ENCODE data around the gene CEP192.
"Not testable (repeated sequence)": the region's sequence is repeated elsewhere in the genome, so short reads cannot be mapped to it uniquely, and the experiment has no call there.

CEP192 gene

GRCh38 chr18:13026583-13027270, 35.6 kb downstream of the CEP192 start:
- DNase-seq (ENCODE audit: low read depth in 2 of 2) = no peak

- no peak for DNase-seq (ENCODE audit: low read depth in 2 of 2)
Measured at GRCh38 chr18:13028869-13029268, 37.7 kb downstream of the CEP192 start.

GRCh38 chr18:13032173-13032572, 41.0 kb downstream of the CEP192 start:
- no peak for DNase-seq (ENCODE audit: low read depth in 2 of 2)

- DNase-seq (ENCODE audit: low read depth in 2 of 2) = no peak
Measured at GRCh38 chr18:13035249-13035914, 44.2 kb downstream of the CEP192 start.

GRCh38 chr18:13036622-13037320, 45.6 kb downstream of the CEP192 start:
- no peak for DNase-seq (ENCODE audit: low read depth in 2 of 2)

GRCh38 chr18:13039806-13040205, 48.6 kb downstream of the CEP192 start:
- no peak for DNase-seq (ENCODE audit: low read depth in 2 of 2)

GRCh38 chr18:13043066-13043465, 51.9 kb downstream of the CEP192 start:
- DNase-seq (ENCODE audit: low read depth in 2 of 2) = no peak

GRCh38 chr18:13048061-13048595, 57.0 kb downstream of the CEP192 start:
- no peak for DNase-seq (ENCODE audit: low read depth in 2 of 2)

GRCh38 chr18:13051159-13051558, 60.0 kb downstream of the CEP192 start:
- DNase-seq (ENCODE audit: low read depth in 2 of 2) = no peak

GRCh38 chr18:13051950-13052349, 60.8 kb downstream of the CEP192 start:
- no peak for DNase-seq (ENCODE audit: low read depth in 2 of 2)

GRCh38 chr18:13054336-13054735, 63.2 kb downstream of the CEP192 start:
- DNase-seq (ENCODE audit: low read depth in 2 of 2) = no peak

- no peak for DNase-seq (ENCODE audit: low read depth in 2 of 2)
Measured at GRCh38 chr18:13061630-13062189, 70.5 kb downstream of the CEP192 start.

- DNase-seq (ENCODE audit: low read depth in 2 of 2) = no peak
Measured at GRCh38 chr18:13067124-13067523, 76.0 kb downstream of the CEP192 start.

GRCh38 chr18:13067966-13068365, 76.8 kb downstream of the CEP192 start:
- DNase-seq (ENCODE audit: low read depth in 2 of 2) = no peak

GRCh38 chr18:13070460-13070859, 79.3 kb downstream of the CEP192 start:
- no peak for DNase-seq (ENCODE audit: low read depth in 2 of 2)

GRCh38 chr18:13076886-13077285, 85.7 kb downstream of the CEP192 start:
- no peak for DNase-seq (ENCODE audit: low read depth in 2 of 2)

- DNase-seq (ENCODE audit: low read depth in 2 of 2) = no peak
Measured at GRCh38 chr18:13077473-13077872, 86.3 kb downstream of the CEP192 start.

GRCh38 chr18:13078065-13078464, 86.9 kb downstream of the CEP192 start:
- not testable (repeated sequence) for DNase-seq (ENCODE audit: low read depth in 2 of 2)

GRCh38 chr18:13086906-13087305, 95.7 kb downstream of the CEP192 start:
- no peak for DNase-seq (ENCODE audit: low read depth in 2 of 2)

- DNase-seq (ENCODE audit: low read depth in 2 of 2) = no peak
Measured at GRCh38 chr18:13095466-13095865, 104.3 kb downstream of the CEP192 start.

- no peak for DNase-seq (ENCODE audit: low read depth in 2 of 2)
Measured at GRCh38 chr18:13096232-13096631, 105.1 kb downstream of the CEP192 start.

GRCh38 chr18:13096719-13097118, 105.6 kb downstream of the CEP192 start:
- no peak for DNase-seq (ENCODE audit: low read depth in 2 of 2)

Data from stimulated activated CD4-positive, alpha-beta T cell treated with anti-CD3 and anti-CD28 coated beads, Interleukin-1b, Interleukin-23, amount 100 ng/mL, for 1 hour (primary cell).